ENCODE measurements around the gene IMPG1.

DNA sequence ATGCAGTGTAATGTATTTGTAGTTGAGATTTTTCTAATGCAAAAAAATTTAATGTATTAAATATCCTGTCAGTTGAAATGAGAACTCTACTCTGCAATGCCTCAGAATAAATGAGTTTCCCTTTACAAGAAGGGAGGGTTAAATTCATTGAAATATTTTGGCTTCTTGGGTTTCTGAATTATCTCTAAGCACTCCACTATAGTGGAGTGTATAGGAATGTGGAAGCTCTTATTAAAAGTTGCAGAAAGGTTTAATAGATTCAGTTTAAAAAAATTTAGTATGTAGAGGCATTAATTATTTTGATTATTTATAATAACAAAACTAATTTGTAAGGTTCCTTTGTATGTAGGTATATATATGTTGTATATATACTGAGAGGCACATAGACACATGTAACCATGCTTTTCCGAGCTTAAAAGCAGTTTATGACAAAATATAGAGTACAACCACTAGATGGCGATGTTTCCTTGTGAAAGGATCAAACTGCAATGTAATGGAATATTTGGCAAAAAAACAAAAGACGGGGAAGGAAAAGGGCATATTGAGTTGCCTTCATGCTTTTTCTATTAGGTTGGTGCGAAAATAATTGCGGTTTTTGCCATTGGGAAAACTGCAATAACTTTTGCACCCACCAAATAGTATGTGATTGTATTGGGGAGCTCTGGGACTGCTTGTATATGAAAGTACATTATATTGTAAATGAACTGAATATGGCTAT, 179.2 kb downstream of the IMPG1 start:
- no peak for TF ChIP-seq POLR2A (IDR thresholded peaks at IDR 0.05)
- TF ChIP-seq CTCF (IDR thresholded peaks at IDR 0.05) = peak; percentile 27 to 82 (median 65)

Data from thyroid gland (tissue), 4 donors.